NCI-H345 treated with DMSO at 0.1 percent for 48 hours (cell line): ENCODE measurements around the gene RARB.

ENCODE experiments used
- DNase-seq: peaks from one replicate; lab custom pipeline; 2025; ENCODE audit not compliant: unreplicated experiment; lab: John Stamatoyannopoulos, UW

Gene RARB

DNA sequence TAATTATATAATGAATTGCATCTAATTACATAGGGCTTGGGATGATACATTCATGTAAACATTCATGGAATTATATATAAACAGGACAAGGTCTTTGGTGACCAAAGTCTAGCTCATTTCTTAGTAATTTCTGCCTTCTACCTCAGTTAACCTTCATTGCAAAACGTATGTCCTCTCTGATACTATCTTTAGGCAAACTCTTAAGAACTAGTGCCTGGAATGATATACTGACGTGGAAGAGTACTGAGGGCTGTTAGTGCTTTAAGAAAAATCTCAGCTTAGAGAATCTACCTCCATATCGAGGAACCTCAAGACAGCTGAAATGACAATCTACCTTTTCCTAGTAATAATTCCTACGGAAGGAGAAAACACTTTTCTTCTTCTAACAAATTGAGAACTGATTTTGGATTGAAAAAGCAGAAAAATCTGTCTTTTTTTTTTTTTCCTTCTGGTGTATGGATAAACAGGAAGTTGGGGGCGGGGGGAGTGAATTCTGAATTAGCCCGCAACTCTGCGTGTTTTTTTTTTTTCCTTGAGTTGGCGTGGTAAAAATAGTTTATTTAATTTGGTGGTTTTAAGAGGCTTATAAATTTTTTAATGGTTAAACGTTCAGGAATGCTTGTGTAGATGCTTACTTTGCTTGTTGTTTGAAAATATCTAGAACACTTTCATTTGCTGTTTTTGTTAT, 43.2 kb downstream of the RARB start:
- DNase-seq: no peak

DNA sequence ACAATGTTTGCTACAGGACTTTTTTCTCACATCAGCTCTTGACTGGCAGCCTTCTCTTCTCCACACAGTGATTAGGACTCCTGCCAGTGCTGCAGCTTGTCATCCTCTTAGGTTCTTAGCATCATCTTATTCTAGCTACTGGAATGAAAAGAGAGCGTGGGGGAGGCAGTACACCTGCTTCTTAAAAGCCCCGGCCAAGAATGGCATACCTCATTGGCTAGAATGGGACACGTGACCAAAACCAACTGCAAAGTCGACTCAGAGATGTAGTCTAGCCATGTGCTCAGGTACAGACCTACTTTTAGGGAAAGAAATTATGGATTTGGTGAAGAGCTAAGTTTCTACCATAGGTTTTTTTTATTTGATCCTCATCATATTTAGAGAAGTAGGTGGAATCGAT, 44.1 kb downstream of the RARB start:
- no peak for DNase-seq

DNA sequence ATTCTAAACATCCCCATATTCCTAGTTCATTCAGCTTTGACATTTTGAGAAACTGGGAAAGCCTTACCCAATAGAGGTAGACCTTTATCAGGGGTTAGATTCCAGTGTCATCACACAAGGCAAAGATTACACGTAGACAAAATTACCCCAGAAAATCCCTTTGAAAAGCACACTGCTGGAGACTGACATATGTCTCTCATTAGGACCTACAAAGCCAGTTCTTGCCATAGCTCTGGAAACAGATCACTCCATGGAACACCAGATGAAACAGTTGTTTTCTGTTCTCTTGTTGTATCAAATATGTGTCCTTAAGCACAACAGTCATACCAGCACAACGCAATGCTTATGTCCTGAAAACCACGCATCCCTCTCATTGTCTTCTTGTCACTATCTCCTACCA, 44.7 kb downstream of the RARB start:
- DNase-seq: no peak

DNA sequence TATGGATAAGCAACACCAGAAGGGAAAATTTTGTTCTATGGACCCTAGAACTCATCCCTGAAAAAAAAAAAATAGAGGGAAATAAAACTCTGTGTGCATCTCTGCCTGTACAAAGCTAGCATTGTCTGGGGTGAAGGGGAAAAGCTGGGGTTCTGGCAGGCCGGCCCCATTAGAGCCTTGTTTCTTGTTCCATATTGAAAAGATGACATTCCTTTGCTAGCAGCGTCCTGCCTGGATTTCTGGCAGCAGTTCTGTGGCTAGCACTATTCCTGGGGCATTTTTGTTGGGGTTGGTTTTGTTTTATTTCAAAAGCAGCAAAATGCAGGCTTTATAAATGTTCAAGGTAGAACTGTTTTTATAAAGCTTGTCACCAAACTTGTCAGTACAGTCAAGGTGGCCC, 45.2 kb downstream of the RARB start:
- DNase-seq: no peak

DNA sequence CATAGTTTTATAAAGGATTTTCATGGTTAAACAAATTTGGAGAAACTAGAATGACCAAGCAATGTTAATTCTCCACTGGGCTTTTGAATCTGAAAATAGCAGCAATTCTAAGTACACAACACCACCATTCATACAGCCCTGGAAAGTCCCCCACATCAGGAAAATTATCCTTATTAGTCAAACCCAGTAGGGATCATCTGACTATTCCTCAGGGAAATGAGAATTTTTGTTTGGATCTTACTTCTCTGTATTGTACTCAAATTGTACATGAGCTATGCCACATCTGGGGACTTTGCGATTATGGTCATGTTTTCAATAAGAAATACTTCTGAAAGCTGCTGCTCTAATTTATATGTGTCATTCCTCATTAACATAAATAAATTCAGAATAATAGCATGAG, 46.0 kb downstream of the RARB start:
- DNase-seq: no peak

DNA sequence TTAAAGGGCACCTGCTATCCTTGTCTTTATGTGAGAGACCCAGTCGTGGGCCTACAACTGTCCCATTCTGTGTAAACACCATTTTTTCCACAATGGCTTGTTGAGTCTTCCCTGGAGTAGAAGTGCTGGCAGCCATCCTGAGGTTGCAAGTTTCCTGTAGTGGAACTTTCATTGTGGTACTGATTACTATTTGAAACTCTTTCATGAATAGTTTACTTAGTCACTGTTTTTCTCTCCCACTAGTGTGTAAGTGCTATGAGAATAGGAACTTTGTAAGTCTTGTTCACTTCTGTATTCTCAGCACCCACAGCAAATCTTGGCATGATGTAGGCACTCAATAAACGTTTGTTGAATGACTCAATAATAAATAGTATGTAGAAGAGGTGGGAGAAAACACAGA, 48.6 kb downstream of the RARB start:
- DNase-seq: no peak

DNA sequence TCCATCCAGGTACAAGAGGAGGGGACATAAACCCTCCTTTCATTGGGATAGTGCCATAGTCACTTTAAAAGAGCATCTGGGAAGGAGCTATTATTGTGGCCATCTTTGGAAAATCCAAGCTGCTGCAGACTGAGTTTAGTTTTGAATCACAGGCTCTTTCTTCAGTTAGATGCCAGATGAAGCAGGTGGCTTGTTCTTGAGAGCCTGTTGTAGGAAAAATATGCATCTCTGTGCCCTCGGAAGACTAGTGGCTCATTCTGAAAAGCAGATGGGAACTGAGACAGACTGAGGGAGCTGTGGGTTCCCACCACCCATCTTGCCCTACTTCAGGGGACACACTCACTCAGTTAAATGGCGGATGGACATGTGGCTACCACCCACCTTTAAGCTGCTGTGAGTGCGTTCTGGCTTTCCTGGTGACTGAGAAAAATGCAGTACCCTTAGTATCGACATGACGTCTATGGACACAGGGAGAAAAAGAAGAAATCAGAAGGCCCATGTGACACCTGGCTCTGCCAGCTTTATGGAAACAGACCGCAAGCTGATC, 50.2 kb downstream of the RARB start:
- DNase-seq: no peak

DNA sequence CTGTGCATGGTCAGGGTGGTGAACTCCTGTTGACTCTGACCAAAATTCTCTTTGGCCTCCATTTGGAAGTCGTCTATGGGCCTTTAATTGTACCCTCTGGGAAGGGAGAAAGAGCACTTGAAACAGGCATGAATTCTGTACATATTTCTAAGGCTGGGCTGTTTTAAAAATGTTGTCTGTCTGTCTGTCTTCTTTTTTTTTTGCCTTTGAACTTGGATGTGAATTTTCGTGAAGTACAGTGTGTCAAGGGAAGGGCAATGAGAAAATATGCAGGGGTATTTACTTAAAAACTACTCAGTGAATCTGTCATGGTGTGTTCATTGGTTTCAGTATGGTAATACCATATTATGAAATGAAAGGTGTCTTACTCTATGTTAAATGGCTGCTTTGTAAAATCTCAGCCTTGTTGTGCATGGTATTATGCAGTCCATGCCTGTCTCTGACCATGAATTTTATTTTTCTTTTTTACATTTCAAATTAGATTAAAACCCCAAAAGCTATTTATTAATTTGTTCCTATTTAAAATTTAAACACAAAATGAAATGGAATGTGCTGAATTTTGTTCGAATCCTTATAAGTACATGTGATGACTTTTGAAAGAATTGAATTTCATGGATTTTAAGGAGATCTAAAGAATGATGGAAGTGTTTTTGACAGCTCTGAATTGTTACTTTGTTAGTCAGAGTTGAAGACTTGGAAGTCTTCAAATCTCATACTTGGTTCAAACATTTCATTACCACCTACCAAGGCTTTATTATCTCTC, 51.1 kb downstream of the RARB start:
- DNase-seq: no peak

DNA sequence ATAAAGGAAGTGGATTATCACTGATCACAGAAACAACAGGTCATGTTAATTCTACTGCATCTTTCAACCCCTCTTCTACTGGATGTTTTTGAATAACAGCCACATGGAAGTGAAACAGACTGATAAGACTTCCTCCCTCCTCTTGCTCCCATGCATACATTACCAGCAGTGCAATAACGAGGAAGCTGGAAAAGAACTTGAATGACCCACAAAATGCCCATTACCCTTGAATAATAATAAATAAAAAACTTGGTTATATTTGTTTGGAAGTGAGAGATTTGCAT, 51.6 kb downstream of the RARB start:
- DNase-seq: no peak

DNA sequence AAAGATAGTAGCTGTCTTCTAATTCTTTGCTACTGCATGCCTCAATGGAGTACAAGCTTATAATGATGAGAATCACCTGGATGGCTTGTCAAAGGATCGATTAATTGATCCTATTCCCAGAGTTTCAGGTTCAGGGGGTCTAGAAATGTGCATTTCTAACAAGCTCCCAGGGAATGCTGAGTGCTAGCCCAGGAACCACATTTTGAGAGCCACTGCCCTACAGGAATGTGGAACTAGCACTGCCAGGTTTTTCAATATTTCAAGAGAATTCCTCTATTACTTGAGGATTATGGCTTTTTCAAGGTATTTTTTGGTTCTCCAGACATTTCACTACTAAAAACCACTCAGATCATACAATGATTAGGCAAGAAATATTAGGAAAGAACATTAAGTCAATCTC, 52.7 kb downstream of the RARB start:
- no peak for DNase-seq

DNA sequence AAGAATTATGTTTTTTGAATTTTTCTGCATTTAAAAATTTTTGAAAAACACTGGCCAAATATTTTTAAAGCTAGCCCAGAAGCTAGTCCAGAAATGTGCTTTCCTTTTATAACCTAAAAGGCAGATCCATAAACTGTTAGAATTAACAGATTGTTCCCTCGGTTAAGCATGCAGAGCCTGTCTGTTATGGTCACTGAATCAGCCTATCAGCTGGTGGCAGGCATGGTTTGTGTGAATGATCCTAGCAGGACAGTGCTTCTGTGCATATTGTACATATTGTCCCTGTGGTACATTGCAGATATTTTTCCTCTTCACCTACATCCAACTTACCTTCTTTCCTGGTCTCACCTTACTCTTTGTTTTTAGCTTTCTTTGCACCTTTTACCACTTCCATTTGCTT, 53.3 kb downstream of the RARB start:
- no peak for DNase-seq

DNA sequence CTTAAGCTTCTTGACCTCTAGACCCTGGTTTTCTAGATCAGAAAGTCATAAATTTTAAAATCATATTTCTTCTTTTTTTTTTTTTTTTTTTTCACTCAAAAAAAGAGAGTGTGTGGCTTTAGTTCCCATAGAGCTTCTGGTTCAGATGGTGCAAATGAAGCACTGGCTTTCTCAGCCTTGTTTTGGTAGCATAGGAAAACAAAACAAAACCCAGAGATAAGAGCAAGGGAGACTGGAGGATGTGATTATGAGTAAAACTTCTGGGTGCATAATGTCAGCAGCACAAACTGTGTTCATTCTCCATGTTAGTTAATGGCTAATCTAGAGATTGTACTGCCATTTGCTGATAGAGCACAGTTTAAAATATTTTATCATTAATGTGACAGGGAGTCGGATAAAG, 55.4 kb downstream of the RARB start:
- DNase-seq: no peak

DNA sequence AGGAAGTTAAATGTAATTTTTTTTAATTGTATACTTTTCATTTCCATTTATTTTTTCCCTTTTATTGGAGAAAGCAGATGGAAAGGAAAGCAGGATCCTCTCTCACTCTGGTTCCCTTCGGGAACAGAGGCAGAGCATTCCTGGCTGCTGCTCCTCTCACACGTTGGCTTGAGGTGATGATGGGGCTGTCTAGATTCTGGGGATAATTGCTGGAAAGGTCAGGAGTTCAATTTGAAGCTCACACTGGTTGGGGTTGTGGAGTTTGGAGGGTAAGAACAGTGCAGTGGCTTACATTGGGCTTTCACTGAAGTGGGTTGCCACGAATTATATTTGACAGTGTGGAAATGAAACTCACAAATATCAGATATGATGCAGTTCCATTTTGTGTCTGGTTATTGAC, 57.6 kb downstream of the RARB start:
- DNase-seq: no peak

DNA sequence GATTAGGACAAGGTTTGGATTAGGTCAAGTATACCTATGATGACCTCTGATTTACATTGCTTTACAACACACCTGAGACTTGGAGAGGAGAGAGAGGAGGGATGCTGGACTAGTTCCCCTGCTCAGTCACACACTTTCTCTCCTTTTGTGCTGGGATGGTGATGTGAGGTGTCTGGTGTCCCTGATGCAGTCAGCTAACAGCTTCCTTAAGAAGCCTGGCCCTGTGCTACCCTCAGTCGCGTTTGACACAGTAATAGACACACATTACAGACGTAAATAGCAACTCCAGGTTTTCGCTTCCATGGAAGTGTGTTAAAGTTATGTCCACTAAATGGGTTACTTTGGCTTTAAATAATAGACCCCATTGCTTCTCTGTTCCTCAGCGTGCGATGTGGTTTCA, 58.9 kb downstream of the RARB start:
- DNase-seq: no peak

DNA sequence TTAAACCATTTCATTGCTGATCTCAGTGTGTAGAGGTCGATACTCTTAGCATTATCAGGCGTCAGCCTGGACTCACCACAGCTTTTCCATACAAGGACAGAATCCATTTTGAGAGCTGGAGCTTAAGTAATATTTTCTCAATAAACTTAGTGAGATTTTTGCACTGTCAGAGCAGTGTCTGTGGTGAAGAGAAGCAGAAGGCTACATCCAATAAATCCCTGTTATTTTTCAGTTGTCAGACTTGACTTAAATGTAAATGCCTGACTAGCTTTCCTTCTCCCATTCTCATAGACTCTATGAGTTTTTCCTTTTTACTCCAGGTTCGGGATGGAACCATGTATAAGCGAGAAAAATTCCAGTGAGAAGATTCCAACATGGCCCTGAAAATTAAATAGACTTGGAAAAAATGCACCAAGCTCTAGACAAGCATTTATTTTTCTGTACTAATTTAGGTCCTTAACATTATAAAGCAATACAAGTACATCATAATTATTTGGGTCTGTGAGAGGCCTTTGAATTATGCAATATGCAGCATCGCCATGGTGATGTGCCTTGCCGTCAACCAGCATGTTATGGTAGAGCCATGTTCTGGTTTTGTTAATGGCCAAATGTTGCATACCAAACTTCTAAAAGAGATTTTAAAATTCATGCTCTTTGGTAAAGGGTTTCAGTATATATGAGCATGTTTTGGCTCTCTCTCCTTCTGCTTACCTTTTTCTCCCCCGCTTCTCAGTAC, 62.0 kb downstream of the RARB start:
- DNase-seq: no peak

DNA sequence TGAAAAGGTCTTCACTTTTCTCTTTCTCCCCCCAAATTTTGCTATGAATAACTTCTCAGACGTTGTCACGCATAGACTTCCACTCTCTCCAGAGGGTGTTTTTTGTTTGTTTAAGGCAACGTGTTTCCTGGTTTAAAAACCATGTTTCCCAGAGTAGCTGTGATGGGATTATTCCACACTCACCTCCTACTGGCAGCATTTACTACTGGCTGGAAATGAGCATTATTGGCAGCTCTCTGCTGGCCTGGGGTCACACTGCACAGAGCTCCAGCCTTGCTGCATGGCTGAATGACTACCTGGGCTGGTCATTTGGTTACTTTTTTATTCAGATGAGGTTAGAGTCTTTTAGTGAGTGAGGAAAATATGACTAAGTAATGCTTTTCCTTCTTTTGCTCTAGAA, 65.2 kb downstream of the RARB start:
- DNase-seq: no peak

DNA sequence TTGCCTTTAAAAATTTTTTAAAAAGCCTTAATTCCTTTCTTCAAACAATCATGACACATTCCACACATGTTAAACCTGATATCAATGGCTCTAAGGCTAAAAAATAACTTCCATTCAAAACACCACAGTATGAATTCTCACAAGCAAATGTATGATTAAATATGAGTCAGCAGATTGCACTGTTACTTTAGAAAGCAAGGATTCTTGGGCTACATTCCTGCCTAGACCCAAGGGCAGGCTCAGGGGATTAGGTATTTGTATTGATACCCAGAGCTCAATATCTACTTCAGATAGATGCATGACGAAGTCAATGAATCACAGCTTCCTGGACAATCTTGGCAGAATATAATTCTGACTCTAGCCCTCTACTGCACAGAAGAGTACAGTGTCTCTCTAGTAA, 65.7 kb downstream of the RARB start:
- DNase-seq: no peak

DNA sequence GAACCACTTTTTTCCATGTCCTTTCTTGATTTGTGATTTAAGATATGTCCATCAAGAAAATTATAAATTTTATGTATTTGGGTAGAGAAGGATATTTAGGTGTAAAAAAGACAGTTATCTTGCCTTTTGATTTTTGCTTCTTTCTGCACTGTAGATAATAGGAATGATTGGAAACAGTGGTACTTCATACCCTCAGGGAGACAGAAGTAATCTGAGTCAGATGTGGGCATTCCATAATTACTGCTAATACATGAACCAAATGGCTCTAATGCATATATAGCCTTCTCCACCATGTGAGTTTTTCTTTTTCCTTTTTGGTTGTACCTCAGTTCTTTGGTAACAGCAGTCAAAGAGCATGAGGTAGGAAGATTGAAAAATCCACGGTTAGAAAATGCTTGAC, 67.2 kb downstream of the RARB start:
- no peak for DNase-seq

DNA sequence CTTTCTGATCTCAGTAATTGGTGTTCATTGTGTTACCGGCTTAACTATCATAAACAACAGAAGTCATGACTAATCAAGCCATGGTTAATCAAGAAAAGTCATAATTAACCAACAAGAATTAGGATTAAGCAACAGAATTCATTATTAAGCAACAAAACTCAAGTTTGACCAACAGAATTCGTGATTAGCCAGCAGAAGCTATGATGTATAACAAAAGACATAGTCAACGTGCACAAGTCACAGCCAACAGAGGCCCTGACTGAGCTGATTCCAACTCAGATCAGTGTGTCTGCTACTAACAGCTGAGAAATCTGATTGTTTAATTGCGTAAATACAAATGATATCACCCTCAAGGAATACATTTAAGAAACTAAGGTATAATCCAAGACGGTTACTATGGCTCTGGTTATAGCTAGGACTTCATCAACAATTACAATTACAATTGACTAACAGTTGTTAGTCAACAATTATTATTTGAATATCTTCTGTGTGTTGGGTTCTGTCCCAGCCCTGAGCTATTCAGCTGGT, 67.7 kb downstream of the RARB start:
- DNase-seq: no peak

DNA sequence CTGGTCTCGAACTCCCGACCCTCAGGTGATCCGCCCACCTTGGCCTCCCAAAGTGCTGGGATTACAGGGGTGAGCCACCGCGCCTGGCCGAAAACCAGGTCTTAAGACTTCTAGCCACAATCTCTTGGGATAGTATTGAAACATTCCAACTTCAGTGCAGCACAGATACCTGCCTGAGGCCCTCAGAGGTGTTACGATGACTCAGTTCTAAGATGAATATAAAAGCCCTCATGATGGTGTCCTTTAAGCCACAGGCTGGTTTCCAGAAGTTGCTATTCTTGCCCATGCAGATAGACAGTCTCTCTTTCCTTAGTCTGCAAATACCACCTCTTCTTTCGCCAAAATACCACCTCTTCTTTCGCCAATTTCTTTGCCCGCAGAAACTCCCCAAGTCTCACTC, 69.0 kb downstream of the RARB start:
- no peak for DNase-seq

DNA sequence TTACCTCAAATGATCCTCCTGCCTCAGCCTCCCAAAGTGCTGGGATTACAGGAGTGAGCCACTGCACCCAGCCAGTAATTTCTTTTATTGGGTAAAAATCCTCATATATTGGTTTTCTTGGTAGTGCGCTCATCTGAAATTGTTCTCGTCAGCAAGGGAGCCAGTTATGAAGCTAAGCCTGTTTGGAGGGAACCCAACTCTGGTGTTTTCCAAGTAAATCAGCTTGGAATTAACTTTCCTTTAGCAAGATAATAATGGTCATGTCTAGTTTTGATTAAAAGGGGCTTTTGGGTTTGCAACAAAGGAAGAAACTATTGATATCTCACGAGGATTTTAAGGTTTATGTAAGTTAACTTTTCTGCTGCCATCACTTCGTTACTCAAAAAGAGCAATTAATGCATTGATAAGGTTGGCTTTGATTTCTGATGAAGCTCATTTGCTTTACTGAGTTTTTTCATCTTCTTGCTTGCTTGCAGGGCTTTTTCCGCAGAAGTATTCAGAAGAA, 72.7 kb downstream of the RARB start:
- DNase-seq: no peak

DNA sequence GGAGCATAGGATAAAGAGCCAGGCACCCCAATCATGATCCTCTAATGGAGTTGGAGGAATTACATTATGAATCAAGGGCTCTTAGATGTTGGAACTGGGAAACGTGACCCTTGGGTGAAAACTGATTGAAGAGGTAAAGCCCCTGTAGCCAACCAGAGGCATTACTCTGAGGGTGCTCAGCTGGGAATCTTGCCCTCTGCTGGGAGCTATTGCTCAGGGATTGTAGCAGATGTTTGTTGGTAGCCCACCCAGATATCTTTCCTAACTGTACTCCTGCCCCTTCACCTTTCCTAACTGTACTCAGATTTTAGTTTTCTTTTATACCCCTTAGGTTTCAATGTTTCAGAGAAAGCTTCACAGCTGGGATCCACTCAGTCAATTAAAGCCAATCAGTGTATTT, 74.2 kb downstream of the RARB start:
- DNase-seq: no peak
